ENCODE results near the gene CCDC112.
"Not testable (repeated sequence)": the region's sequence is repeated elsewhere in the genome, so short reads cannot be mapped to it uniquely, and the experiment has no call there.

Gene CCDC112

DNA sequence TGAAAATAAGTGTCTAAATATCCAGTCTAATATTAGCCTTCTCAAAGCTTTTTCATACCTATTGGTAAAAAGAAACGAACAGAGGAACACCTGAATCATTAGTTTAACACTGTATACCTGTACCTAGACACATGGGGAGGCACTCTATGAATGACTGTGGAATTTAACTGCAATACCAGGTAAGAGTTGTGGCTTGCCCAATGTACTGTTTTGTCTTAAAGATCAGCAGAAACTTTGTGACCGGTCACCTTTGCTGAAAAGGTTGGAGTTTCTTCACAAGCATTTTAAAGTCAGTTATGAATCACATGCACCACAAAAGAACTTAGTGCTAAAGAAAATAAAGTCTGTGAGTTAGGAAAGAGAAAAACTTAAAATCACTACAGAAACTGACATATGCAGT lies 36.2 kb downstream of the CCDC112 start:
- H3K27ac ChIP-seq (replicated peaks), result no peak overlapping the region
- H3K4me3 ChIP-seq (replicated peaks; ENCODE audit: insufficient read depth, low read length), result no peak overlapping the region

DNA sequence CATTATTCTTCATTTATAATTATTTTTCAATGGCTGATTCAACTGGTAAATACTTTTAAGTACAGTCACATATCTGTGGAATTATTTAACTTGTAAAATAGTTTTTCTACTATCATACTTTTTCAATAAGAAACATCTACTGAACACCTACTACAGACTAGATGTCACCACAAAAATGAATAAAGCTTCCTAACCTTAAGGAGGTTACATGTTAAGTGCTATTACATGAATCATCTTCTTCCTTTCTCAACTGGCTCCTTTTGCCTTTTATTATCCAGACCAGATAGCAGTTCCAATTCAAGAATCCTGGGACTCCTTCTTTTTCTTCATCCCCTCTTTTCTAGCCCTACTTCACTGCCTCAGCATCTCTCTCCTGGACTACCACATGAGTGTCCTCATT lies 38.5 kb downstream of the CCDC112 start:
- no peak overlapping the region for H3K27ac ChIP-seq (replicated peaks)
- H3K27me3 ChIP-seq (ENCODE audit: insufficient read depth, poor library complexity, severe bottlenecking), result no peaks in the 10 kb centered on the region
- H3K4me3 ChIP-seq (replicated peaks; ENCODE audit: insufficient read depth, low read length), result no peak overlapping the region
- no peak for DNase-seq (ENCODE audit: low read depth in 1 of 2, low spot score in 1 of 2)
- no peak for TF ChIP-seq SPI1 (IDR thresholded peaks at IDR 0.05; ENCODE audit: borderline replicate concordance, low read depth)
- no peak for TF ChIP-seq POLR2AphosphoS5 (IDR thresholded peaks at IDR 0.05; ENCODE audit: low read depth)
- TF ChIP-seq, protein P1, sequence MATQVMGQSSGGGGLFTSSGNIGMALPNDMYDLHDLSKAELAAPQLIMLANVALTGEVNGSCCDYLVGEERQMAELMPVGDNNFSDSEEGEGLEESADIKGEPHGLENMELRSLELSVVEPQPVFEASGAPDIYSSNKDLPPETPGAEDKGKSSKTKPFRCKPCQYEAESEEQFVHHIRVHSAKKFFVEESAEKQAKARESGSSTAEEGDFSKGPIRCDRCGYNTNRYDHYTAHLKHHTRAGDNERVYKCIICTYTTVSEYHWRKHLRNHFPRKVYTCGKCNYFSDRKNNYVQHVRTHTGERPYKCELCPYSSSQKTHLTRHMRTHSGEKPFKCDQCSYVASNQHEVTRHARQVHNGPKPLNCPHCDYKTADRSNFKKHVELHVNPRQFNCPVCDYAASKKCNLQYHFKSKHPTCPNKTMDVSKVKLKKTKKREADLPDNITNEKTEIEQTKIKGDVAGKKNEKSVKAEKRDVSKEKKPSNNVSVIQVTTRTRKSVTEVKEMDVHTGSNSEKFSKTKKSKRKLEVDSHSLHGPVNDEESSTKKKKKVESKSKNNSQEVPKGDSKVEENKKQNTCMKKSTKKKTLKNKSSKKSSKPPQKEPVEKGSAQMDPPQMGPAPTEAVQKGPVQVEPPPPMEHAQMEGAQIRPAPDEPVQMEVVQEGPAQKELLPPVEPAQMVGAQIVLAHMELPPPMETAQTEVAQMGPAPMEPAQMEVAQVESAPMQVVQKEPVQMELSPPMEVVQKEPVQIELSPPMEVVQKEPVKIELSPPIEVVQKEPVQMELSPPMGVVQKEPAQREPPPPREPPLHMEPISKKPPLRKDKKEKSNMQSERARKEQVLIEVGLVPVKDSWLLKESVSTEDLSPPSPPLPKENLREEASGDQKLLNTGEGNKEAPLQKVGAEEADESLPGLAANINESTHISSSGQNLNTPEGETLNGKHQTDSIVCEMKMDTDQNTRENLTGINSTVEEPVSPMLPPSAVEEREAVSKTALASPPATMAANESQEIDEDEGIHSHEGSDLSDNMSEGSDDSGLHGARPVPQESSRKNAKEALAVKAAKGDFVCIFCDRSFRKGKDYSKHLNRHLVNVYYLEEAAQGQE (IDR thresholded peaks at IDR 0.05; ENCODE audit: insufficient replicate concordance, low read depth), result no peak
- no peak for TF ChIP-seq GABPA (IDR thresholded peaks at IDR 0.05; ENCODE audit: low read depth)
- TF ChIP-seq, protein P2, sequence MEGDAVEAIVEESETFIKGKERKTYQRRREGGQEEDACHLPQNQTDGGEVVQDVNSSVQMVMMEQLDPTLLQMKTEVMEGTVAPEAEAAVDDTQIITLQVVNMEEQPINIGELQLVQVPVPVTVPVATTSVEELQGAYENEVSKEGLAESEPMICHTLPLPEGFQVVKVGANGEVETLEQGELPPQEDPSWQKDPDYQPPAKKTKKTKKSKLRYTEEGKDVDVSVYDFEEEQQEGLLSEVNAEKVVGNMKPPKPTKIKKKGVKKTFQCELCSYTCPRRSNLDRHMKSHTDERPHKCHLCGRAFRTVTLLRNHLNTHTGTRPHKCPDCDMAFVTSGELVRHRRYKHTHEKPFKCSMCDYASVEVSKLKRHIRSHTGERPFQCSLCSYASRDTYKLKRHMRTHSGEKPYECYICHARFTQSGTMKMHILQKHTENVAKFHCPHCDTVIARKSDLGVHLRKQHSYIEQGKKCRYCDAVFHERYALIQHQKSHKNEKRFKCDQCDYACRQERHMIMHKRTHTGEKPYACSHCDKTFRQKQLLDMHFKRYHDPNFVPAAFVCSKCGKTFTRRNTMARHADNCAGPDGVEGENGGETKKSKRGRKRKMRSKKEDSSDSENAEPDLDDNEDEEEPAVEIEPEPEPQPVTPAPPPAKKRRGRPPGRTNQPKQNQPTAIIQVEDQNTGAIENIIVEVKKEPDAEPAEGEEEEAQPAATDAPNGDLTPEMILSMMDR (IDR thresholded peaks at IDR 0.05; ENCODE audit: insufficient read depth, low read length), result no peak

More for the DNA sequence above, 36.2 kb downstream of the CCDC112 start:
- TF ChIP-seq, protein P2 (IDR thresholded peaks at IDR 0.05; ENCODE audit: insufficient read depth, low read length), result no peak
- TF ChIP-seq SPI1 (IDR thresholded peaks at IDR 0.05; ENCODE audit: borderline replicate concordance, low read depth), result no peak
- TF ChIP-seq, protein P1 (IDR thresholded peaks at IDR 0.05; ENCODE audit: insufficient replicate concordance, low read depth), result no peak
- TF ChIP-seq POLR2AphosphoS5 (IDR thresholded peaks at IDR 0.05; ENCODE audit: low read depth), result no peak
- no peak for TF ChIP-seq GABPA (IDR thresholded peaks at IDR 0.05; ENCODE audit: low read depth)
- DNase-seq (ENCODE audit: low read depth in 1 of 2, low spot score in 1 of 2), result no peak
- no peaks in the 10 kb centered on the region for H3K27me3 ChIP-seq (ENCODE audit: insufficient read depth, poor library complexity, severe bottlenecking)

DNA sequence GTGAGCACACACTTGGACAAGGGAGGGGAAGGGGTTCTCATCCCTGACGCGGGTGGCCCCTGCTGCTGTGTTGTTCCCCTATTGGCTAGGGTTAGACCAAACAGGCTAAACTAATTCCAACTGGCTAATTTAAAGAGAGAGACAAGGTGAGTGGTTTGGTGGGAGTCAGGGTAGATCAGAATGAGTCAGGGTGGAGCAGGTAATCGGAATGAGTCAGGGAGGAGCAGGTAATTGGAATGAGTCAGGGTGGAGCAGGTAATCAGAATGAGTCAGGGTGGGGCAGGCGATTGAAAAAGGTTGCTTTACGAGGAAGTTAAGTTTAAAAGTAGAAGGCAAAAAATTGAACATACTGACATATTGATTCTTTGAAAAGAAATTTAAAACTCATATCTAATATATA lies 47.1 kb downstream of the CCDC112 start:
- H3K27ac ChIP-seq (replicated peaks); DNase-seq (ENCODE audit: low read depth in 1 of 2, low spot score in 1 of 2); H3K27me3 ChIP-seq (ENCODE audit: insufficient read depth, poor library complexity, severe bottlenecking); H3K4me3 ChIP-seq (replicated peaks; ENCODE audit: insufficient read depth, low read length): not testable (repeated sequence)

- TF ChIP-seq SPI1 (IDR thresholded peaks at IDR 0.05; ENCODE audit: borderline replicate concordance, low read depth) (no peak), POLR2AphosphoS5 (IDR thresholded peaks at IDR 0.05; ENCODE audit: low read depth) (no peak), GABPA (IDR thresholded peaks at IDR 0.05; ENCODE audit: low read depth) (no peak)
- TF ChIP-seq, protein P2 (IDR thresholded peaks at IDR 0.05; ENCODE audit: insufficient read depth, low read length), result no peak
- TF ChIP-seq, protein P1 (IDR thresholded peaks at IDR 0.05; ENCODE audit: insufficient replicate concordance, low read depth), result no peak
- Histone ChIP-seq H3K27me3 (ENCODE audit: insufficient read depth, poor library complexity, severe bottlenecking) (no peaks in the 10 kb centered on the region), H3K27ac (replicated peaks) (no peak overlapping the region), H3K4me3 (replicated peaks; ENCODE audit: insufficient read depth, low read length) (no peak overlapping the region)
- peak in 1 of 2 experiments; percentile 1 for DNase-seq (ENCODE audit: low read depth in 1 of 2, low spot score in 1 of 2)
Measured at GRCh38 chr5:115246361-115246991, 50.0 kb downstream of the CCDC112 start.
